ENCODE measurements around the gene RABGAP1L.

DNA sequence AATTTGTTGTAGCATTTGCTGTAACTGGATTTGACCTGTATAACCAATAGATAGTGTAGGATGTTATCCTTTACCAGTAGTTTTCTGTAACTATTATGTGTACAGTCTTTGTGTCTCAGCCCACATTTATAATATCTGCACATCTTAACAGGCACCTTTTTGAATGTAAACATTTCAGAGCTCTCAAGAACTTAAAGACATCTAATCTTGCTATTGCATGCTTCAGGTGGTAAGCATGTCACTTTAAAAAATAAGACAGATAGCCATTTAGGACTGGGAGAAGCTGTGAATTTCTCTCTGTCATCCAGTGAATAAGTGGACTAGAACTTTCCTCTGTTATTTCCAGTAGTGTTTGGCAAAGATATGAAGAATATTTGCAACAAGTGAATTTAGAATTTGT, 265.8 kb downstream of the RABGAP1L start:
- TF ChIP-seq CTCF (IDR thresholded peaks at IDR 0.05) (no peak), POLR2A (IDR thresholded peaks at IDR 0.05) (no peak)

Data from lower leg skin (tissue), 3 donors.